Psoas muscle (tissue), 8 donors: Measurements from ENCODE around the gene CEACAM19. TPM values are rescaled to one million over a fixed set of nuclear protein-coding genes. Genes with fewer than 3 reads are reported as not detected.

Experiments used
- ATAC-seq, 4 donors: fragments of 200-7000 bp; cut with Tn5 transposase; one replicate each; pipeline ENCODE4 v1.9.1; 2020; ENCODE audit warnings: moderate library complexity in 3 of 4, mild to moderate bottlenecking in 2 of 4
- DNase-seq, 2 donors: peaks; one replicate each; pipeline ENCODE4 v3.0.0-alpha.2; 2020
- H3K27ac ChIP-seq: fragments of 200-600 bp; one replicate; pipeline ENCODE4 v1.8.0; 2022
- H3K27me3 ChIP-seq, 3 donors: fragments of 200-600 bp in 1 of 3; one replicate each; pipeline versions ENCODE4 v1.6.1 to v1.8.0; 2013 to 2022; ENCODE audit warnings: low read length in 2 of 3, mild to moderate bottlenecking in 2 of 3, moderate library complexity in 1 of 3; ENCODE audit not compliant: insufficient read depth in 3 of 3
- H3K36me3 ChIP-seq, 2 donors: fragments of 200-600 bp in 1 of 2; one replicate each; pipeline versions ENCODE4 v1.6.1 to v1.8.0; 2013 to 2022; ENCODE audit warnings: low read depth in 1 of 2, mild to moderate bottlenecking in 1 of 2, moderate library complexity in 1 of 2; ENCODE audit not compliant: insufficient read depth in 1 of 2
- H3K4me1 ChIP-seq: fragments of 200-600 bp; one replicate; pipeline ENCODE4 v1.8.0; 2022
- H3K4me3 ChIP-seq: fragments of 200-600 bp; one replicate; pipeline ENCODE4 v1.8.0; 2022; ENCODE audit warnings: mild to moderate bottlenecking
- H3K9me3 ChIP-seq: fragments of 200-600 bp; one replicate; pipeline ENCODE4 v1.8.0; 2022
- CTCF ChIP-seq: fragments of 200-600 bp; IDR thresholded peaks from one replicate; pipeline ENCODE4 v1.8.0; 2022; ENCODE audit warnings: antibody characterized with exemption
- WGBS, 3 donors: extraction: QIAGEN DNeasy Blood & Tissue Kit; methylation state at CpG; one replicate each; pipeline versions ENCODE4 v1.1.6 to v1.1.7; 2013; 5-methylcytosine and 5-hydroxymethylcytosine counted together
- intact Hi-C, 2 donors: fragments of 100-400 bp; cut with DNase I; formaldehyde crosslinking; loops; one replicate each; pipeline versions ENCODE4 v1.11.0 to v1.14.2; 2022
- polyA plus RNA-seq, 3 donors: library from polyadenylated mRNA; stranded (reverse); fragments of 200-250 nt; gene quantifications; one replicate each; pipeline ENCODE4 v1.2.3, GENCODE V29; 2013
- total RNA-seq, 4 donors: library from RNA; stranded (reverse); fragmentation: NEBNext Ultra II Directional in 2 of 4; extraction: Animal tissue kit (Norgen Biotek cat#: 25700) in 2 of 4; gene quantifications; one replicate each; pipeline versions ENCODE4 v1.2.1 to v1.2.4, GENCODE V29; 2021 to 2023
- donor health status: healthy with polysubstance abuse.
- donor health status: DM: no; HTN: no; CAD: no; lungs with moderate emphysema.
- donor health status: Bipolar disorder and iron deficiency.
- donor health status: healthy.
- donor health status: DM: yes; HTN: yes; CAD: no.
- donor health status: DM: no; HTN: no; CAD: no.
- donor health status: DM: no; HTN: no; CAD: no.
- donor health status: DM: yes; HTN: yes; CAD: no.

The CEACAM19 gene
- total and polyA plus RNA-seq, 7 donors, result 3.7 to 14.7 (median 8.6) TPM

DNA sequence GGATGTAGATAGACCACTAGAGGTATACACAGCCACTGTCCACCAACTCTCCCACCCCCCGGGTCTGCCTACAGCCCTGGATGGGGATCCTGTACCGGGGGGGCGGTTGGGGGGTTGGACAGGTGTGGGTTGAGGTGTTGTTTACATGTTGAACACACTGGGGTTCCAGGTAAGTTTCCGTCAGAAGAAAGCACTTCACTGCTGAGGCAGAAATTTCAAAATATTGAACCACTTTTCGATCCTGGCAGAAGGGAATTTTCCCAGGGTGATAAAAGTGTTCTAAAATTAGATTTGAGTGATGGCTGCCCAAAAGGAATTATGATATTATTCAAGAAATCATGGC is 21.1 kb downstream of the CEACAM19 start:
- no peaks in the 10 kb centered on the region for H3K9me3 ChIP-seq
- ATAC-seq (no peak), DNase-seq (no peak)
- peaks cover 3% of the 10 kb centered on the region for H3K4me1 ChIP-seq
- H3K27me3 ChIP-seq, result no peaks in the 10 kb centered on the region
- H3K27ac ChIP-seq, result no peak overlapping the region
- intact Hi-C loops, result no loop called here
- H3K36me3 ChIP-seq, result no peaks in the 10 kb centered on the region
- 61 to 75% (median 63%) methylated on average over 5 of the region's 5 CpGs for WGBS, 3 donors
- no peak overlapping the region for H3K4me3 ChIP-seq
- no peak for TF ChIP-seq CTCF

DNA sequence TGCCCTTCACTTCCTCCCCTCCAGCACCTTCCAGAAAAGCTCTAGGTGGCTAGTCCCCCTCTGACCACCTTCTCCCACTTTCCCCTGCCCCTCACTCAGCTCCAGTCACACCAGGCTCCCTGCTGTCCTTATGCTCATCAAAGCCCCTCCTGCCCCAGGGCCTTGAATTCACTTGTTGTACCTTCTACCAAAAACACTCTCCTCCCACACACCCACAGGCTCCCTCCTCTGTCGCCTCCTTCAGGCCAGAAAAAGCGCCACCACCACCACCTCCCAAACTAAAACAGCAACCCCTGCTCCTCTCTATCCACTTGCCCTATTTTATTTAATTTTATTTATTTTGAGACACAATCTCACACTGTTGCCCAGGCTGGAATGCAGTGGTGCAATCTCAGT is 22.9 kb downstream of the CEACAM19 start:
- DNase-seq (no peak), ATAC-seq (no peak)
- no peaks in the 10 kb centered on the region for H3K27me3 ChIP-seq
- 75 to 94% (median 81%) methylated on average over 2 of the region's 2 CpGs for WGBS, 3 donors
- no peaks in the 10 kb centered on the region for H3K36me3 ChIP-seq
- H3K9me3 ChIP-seq, result no peaks in the 10 kb centered on the region
- peaks cover 3% of the 10 kb centered on the region for H3K4me1 ChIP-seq
- no peak overlapping the region for H3K4me3 ChIP-seq
- intact Hi-C loops, result no loop called here
- TF ChIP-seq CTCF, result no peak
- H3K27ac ChIP-seq, result no peak overlapping the region

- ATAC-seq, result peak in 1 of 4 donors; percentile 42
- no peak overlapping the region for H3K27ac ChIP-seq
- no peaks in the 10 kb centered on the region for H3K4me1 ChIP-seq
- no peaks in the 10 kb centered on the region for H3K9me3 ChIP-seq
- no peaks in the 10 kb centered on the region for H3K36me3 ChIP-seq
- no peak for TF ChIP-seq CTCF
- DNase-seq, result no peak
- 51 to 64% (median 63%) methylated on average over 22 of the region's 22 CpGs for WGBS, 3 donors
- intact Hi-C loops, result no loop called here
- H3K27me3 ChIP-seq, result no peaks in the 10 kb centered on the region
- H3K4me3 ChIP-seq, result no peak overlapping the region
These were observed 25.8 kb downstream of the CEACAM19 start for GRCh38 chr19:44696939-44697669.

DNA sequence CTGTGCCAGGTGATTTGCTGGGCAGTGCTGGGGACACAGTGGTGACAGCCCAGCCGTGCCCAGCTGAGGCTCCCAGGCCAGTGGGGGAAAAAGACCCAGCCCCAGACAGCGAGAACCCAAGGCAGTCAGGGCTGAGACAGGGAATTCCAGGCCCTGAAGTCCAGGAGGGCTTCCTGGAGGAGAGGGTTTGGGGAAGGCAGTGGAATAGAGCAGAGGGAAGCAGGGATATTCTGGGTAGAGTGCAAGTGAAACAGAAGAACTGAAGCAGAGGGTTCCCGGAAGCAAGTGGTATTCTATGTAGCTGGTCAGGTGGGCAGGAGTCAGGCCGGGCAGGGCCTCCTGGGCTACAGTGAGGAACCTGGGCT is 26.4 kb downstream of the CEACAM19 start:
- Histone ChIP-seq H3K27me3 (no peaks in the 10 kb centered on the region), H3K4me1 (no peaks in the 10 kb centered on the region), H3K4me3 (no peak overlapping the region), H3K27ac (no peak overlapping the region), H3K9me3 (no peaks in the 10 kb centered on the region), H3K36me3 (no peaks in the 10 kb centered on the region)
- 67 to 81% (median 72%) methylated on average over 4 of the region's 4 CpGs for WGBS, 3 donors
- DNase-seq (no peak), ATAC-seq (no peak)
- intact Hi-C loops, result no loop called here
- TF ChIP-seq CTCF, result no peak
